Liver (tissue), 9 donors: ENCODE data around the gene TMEM184C. TPM values are rescaled to one million over a fixed set of nuclear protein-coding genes. Genes with fewer than 3 reads are reported as not detected.

Source experiments
- DNase-seq: peaks from one replicate; pipeline ENCODE4 v3.0.0-alpha.2; 2017; ENCODE audit warnings: low spot score
- H3K27ac ChIP-seq, 2 donors: one replicate each; pipeline ENCODE4 v1.7.0; 2013; ENCODE audit warnings: inconsistent platforms in 2 of 2, low read length in 2 of 2, control low read depth in 1 of 2, low read depth in 1 of 2, mild to moderate bottlenecking in 1 of 2
- H3K27me3 ChIP-seq, 4 donors: one replicate each; pipeline versions ENCODE4 v1.6.1 to v1.7.0; 2013; ENCODE audit warnings: low read length in 3 of 4, inconsistent platforms in 1 of 4, mild to moderate bottlenecking in 1 of 4, moderate library complexity in 1 of 4; ENCODE audit not compliant: control insufficient read depth in 4 of 4, insufficient read depth in 4 of 4
- H3K36me3 ChIP-seq, 4 donors: one replicate each; pipeline versions ENCODE4 v1.6.1 to v1.7.0; 2013; ENCODE audit warnings: low read length in 3 of 4, mild to moderate bottlenecking in 3 of 4, low read depth in 1 of 4, moderate library complexity in 1 of 4; ENCODE audit not compliant: control insufficient read depth in 4 of 4, insufficient read depth in 3 of 4
- H3K4me1 ChIP-seq, 4 donors: one replicate each; pipeline versions ENCODE4 v1.6.1 to v1.7.0; 2013; ENCODE audit warnings: low read length in 3 of 4, mild to moderate bottlenecking in 3 of 4, moderate library complexity in 1 of 4; ENCODE audit not compliant: control insufficient read depth in 4 of 4, insufficient read depth in 4 of 4
- H3K4me3 ChIP-seq, 3 donors: one replicate each; pipeline versions ENCODE4 v1.6.1 to v1.7.0; 2013; ENCODE audit warnings: low read length in 3 of 3, control low read depth in 1 of 3, low read depth in 1 of 3, mild to moderate bottlenecking in 1 of 3
- H3K9ac ChIP-seq, 2 donors: one replicate each; pipeline ENCODE4 v1.7.0; 2013; ENCODE audit warnings: low read length in 2 of 2, mild to moderate bottlenecking in 2 of 2, moderate library complexity in 2 of 2, control low read depth in 1 of 2, low read depth in 1 of 2
- H3K9me3 ChIP-seq, 4 donors: one replicate each; pipeline versions ENCODE4 v1.6.1 to v1.7.0; 2013; ENCODE audit warnings: low read length in 3 of 4; ENCODE audit not compliant: control insufficient read depth in 4 of 4
- FOXA1 ChIP-seq: IDR thresholded peaks from 2 replicates; pipeline ENCODE4 v1.6.1; 2016; ENCODE audit warnings: antibody characterized with exemption
- GABPA ChIP-seq, 2 donors: IDR thresholded peaks in 1 of 2; conservative IDR thresholded peaks in 1 of 2; 2 replicates each; pipeline ENCODE4 v1.6.1; 2016; ENCODE audit warnings: antibody characterized with exemption in 2 of 2, mild to moderate bottlenecking in 1 of 2, moderate library complexity in 1 of 2
- HNF4A ChIP-seq, 2 donors: conservative IDR thresholded peaks; 2 replicates each; pipeline ENCODE4 v1.6.1; 2016; ENCODE audit warnings: antibody characterized with exemption in 2 of 2, mild to moderate bottlenecking in 2 of 2
- HNF4G ChIP-seq: IDR thresholded peaks from 2 replicates; pipeline ENCODE4 v1.6.1; 2016; ENCODE audit warnings: antibody characterized with exemption
- JUND ChIP-seq, 2 donors: IDR thresholded peaks; 2 replicates each; pipeline ENCODE4 v1.6.1; 2016; ENCODE audit warnings: antibody characterized with exemption in 2 of 2
- NR2F2 ChIP-seq: IDR thresholded peaks from 2 replicates; pipeline ENCODE4 v1.6.1; 2016; ENCODE audit warnings: antibody characterized with exemption
- RAD21 ChIP-seq, 2 donors: IDR thresholded peaks; 2 replicates each; pipeline ENCODE4 v1.6.1; 2016; ENCODE audit warnings: antibody characterized with exemption in 2 of 2, mild to moderate bottlenecking in 2 of 2
- REST ChIP-seq: IDR thresholded peaks from 2 replicates; pipeline ENCODE4 v1.6.1; 2016; ENCODE audit warnings: antibody characterized with exemption, mild to moderate bottlenecking
- RXRA ChIP-seq, 2 donors: IDR thresholded peaks; 2 replicates each; pipeline ENCODE4 v1.6.1; 2017 to 2018; ENCODE audit warnings: antibody characterized with exemption in 2 of 2, mild to moderate bottlenecking in 1 of 2
- SP1 ChIP-seq: IDR thresholded peaks from 2 replicates; pipeline ENCODE4 v1.6.1; 2018; ENCODE audit warnings: antibody characterized with exemption, mild to moderate bottlenecking
- TAF1 ChIP-seq: conservative IDR thresholded peaks from 2 replicates; pipeline ENCODE4 v1.6.1; 2016; ENCODE audit warnings: antibody characterized with exemption, mild to moderate bottlenecking
- YY1 ChIP-seq: IDR thresholded peaks from 2 replicates; pipeline ENCODE4 v1.6.1; 2016; ENCODE audit warnings: antibody characterized with exemption, mild to moderate bottlenecking
- ZBTB33 ChIP-seq: IDR thresholded peaks from 2 replicates; pipeline ENCODE4 v1.6.1; 2016; ENCODE audit warnings: antibody characterized with exemption
- WGBS: extraction: QIAGEN DNeasy Blood & Tissue Kit; methylation state at CpG from one replicate; pipeline ENCODE4 v1.1.7; 2013; 5-methylcytosine and 5-hydroxymethylcytosine counted together
- polyA plus RNA-seq, 2 donors: library from polyadenylated mRNA; stranded (reverse) in 1 of 2; unstranded in 1 of 2; fragments of 200-250 nt in 1 of 2; fragments of >200 nt in 1 of 2; fragmentation: Nextera tagmentation in 1 of 2; extraction: Ambion mirVana in 1 of 2; gene quantifications; one replicate each; pipeline versions ENCODE4 v1.2.1 to v1.2.3, GENCODE V29; 2013 to 2015
- total RNA-seq, 2 donors: library from RNA; depleted of rRNA; stranded (reverse); fragments of >200 nt; gene quantifications; one replicate each; pipeline ENCODE4 v1.2.3, GENCODE V29; 2014
- TF ChIP-seq, protein P1 (sequence below): IDR thresholded peaks from 2 replicates; pipeline ENCODE4 v1.6.1; 2016; ENCODE audit warnings: antibody characterized with exemption
- donor health status: healthy.
- donor health status: healthy.
- donor health status: healthy.
- donor health status: healthy.
- donor health status: healthy.

The TMEM184C gene
- total and polyA plus RNA-seq, 4 donors, result 9.1 to 31.4 (median 13.4) TPM

DNA sequence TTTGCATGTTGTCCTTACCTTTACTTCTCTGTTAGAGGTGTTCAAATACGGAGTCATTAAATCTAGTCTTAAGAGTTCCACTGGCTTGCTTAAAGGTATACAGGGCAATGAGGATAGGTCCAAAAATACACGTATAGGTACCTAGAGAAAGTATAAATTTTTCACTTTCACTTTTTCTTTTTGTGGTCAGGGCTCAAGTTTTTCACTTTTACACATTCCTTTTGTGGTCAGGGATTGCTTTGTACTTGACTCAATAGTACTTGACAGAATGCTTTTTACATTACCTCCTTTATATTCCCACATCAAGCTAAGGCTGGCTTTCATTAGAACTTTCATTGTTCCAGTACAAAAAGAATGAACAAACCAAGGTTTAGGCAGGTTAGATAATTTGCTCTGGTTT, 21.7 kb downstream of the TMEM184C start (continued):
- TF ChIP-seq REST (no peak), HNF4A (conservative IDR thresholded peaks at IDR 0.05) (no peak), GABPA (IDR thresholded peaks at IDR 0.05 in 1 of 2, conservative IDR thresholded peaks at IDR 0.05 in 1 of 2) (no peak)

- DNase-seq, result no peak
- H3K4me3 ChIP-seq, result no peak overlapping the region
- TF ChIP-seq NR2F2 (no peak), REST (no peak), JUND (IDR thresholded peaks at IDR 0.05) (no peak), RXRA (IDR thresholded peaks at IDR 0.05) (no peak), RAD21 (IDR thresholded peaks at IDR 0.05) (no peak), HNF4G (no peak), HNF4A (conservative IDR thresholded peaks at IDR 0.05) (no peak)
- peaks cover 2 to 35% (median 28%) of the 10 kb centered on the region in 4 donors for H3K36me3 ChIP-seq
- no peaks in the 10 kb centered on the region for H3K27me3 ChIP-seq
- H3K9me3 ChIP-seq, result no peaks in the 10 kb centered on the region
- H3K27ac ChIP-seq, result no peak overlapping the region
- H3K9ac ChIP-seq, result no peak overlapping the region
- H3K4me1 ChIP-seq, result no peaks in the 10 kb centered on the region
Measured at GRCh38 chr4:147639388-147639787, 22.2 kb downstream of the TMEM184C start.

- Histone ChIP-seq H3K4me3 (no peak overlapping the region), H3K27me3 (no peaks in the 10 kb centered on the region), H3K27ac (no peak overlapping the region), H3K9ac (no peak overlapping the region), H3K9me3 (no peaks in the 10 kb centered on the region), H3K4me1 (no peaks in the 10 kb centered on the region), H3K36me3 (peaks cover 0 to 28% (median 24%) of the 10 kb centered on the region in 4 donors)
- DNase-seq, result no peak
- no peak for TF ChIP-seq FOXA1
- TF ChIP-seq YY1, result no peak
- no peak for TF ChIP-seq HNF4A (conservative IDR thresholded peaks at IDR 0.05)
- no peak for TF ChIP-seq SP1
- no peak for TF ChIP-seq TAF1
- no peak for TF ChIP-seq ZBTB33
- TF ChIP-seq, protein P1, sequence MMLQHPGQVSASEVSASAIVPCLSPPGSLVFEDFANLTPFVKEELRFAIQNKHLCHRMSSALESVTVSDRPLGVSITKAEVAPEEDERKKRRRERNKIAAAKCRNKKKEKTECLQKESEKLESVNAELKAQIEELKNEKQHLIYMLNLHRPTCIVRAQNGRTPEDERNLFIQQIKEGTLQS, result no peak
- no peak for TF ChIP-seq RAD21 (IDR thresholded peaks at IDR 0.05)
- WGBS, result 94% methylated on average over 1 of the region's 1 CpG
Measured at GRCh38 chr4:147640331-147640730, 23.1 kb downstream of the TMEM184C start.
